OCI-LY1 (cell line): ENCODE data around the gene FRMD3.

ENCODE experiments used
- H2AFZ ChIP-seq: fragments of 200-600 bp; sonication (generic), shearing (Covaris generic); 2 replicates; pipeline ENCODE4 v1.6.0; 2014; ENCODE audit warnings: antibody characterized with exemption, mild to moderate bottlenecking, low read length
- H3F3A ChIP-seq: fragments of 200-600 bp; sonication (generic), shearing (Covaris generic); 2 replicates; pipeline ENCODE4 v1.6.0; 2014; ENCODE audit warnings: mild to moderate bottlenecking, antibody characterized with exemption, low read length, moderate library complexity; ENCODE audit not compliant: insufficient read depth
- H3K27ac ChIP-seq: fragments of 200-600 bp; sonication (generic); 2 replicates; pipeline ENCODE4 v1.5.1; 2014; ENCODE audit warnings: low read length, mixed run types, mild to moderate bottlenecking, low read depth; ENCODE audit not compliant: poor library complexity, severe bottlenecking
- H3K27me3 ChIP-seq: fragments of 200-600 bp; sonication (generic); 2 replicates; pipeline ENCODE4 v1.6.0; 2014; ENCODE audit warnings: antibody characterized with exemption, mild to moderate bottlenecking, low read length, moderate library complexity; ENCODE audit not compliant: insufficient read depth
- H3K36me3 ChIP-seq: fragments of 200-600 bp; sonication (generic); 2 replicates; pipeline ENCODE4 v1.6.1; 2014; ENCODE audit warnings: mild to moderate bottlenecking, antibody characterized with exemption, low read length, moderate library complexity, mixed read lengths; ENCODE audit not compliant: insufficient read depth
- H3K4me1 ChIP-seq: fragments of 200-600 bp; sonication (generic); 2 replicates; pipeline ENCODE4 v1.5.1; 2014; ENCODE audit warnings: mild to moderate bottlenecking, low read length, moderate library complexity; ENCODE audit not compliant: insufficient read depth, severe bottlenecking
- H3K4me2 ChIP-seq: fragments of 200-600 bp; sonication (generic), shearing (Covaris generic); 2 replicates; pipeline ENCODE4 v1.6.1; 2014; ENCODE audit warnings: low read length
- H3K4me3 ChIP-seq: fragments of 200-600 bp; sonication (generic); 2 replicates; pipeline ENCODE4 v1.5.1; 2014; ENCODE audit warnings: low read length, low read depth, mild to moderate bottlenecking, mixed read lengths; ENCODE audit not compliant: poor library complexity, severe bottlenecking
- H3K79me2 ChIP-seq: fragments of 200-600 bp; shearing (Covaris generic); 2 replicates; pipeline ENCODE4 v1.6.1; 2016; ENCODE audit warnings: mixed run types, low read length, mixed read lengths; ENCODE audit not compliant: insufficient read depth
- H3K9ac ChIP-seq: fragments of 200-600 bp; sonication (generic), shearing (Covaris generic); 2 replicates; pipeline ENCODE4 v1.6.1; 2014; ENCODE audit warnings: mild to moderate bottlenecking, low read length, mixed read lengths
- H3K9me2 ChIP-seq: fragments of 200-600 bp; sonication (generic), shearing (Covaris generic); 2 replicates; pipeline ENCODE4 v1.6.1; 2014; ENCODE audit warnings: low read depth, mild to moderate bottlenecking, low read length, mixed read lengths
- H3K9me3 ChIP-seq: fragments of 200-600 bp; shearing (Covaris generic); 2 replicates; pipeline ENCODE4 v1.6.1; 2014; ENCODE audit warnings: low read length, mixed read lengths
- H4K20me1 ChIP-seq: fragments of 200-600 bp; sonication (generic), shearing (Covaris generic); 2 replicates; pipeline ENCODE4 v1.6.0; 2016; ENCODE audit warnings: mild to moderate bottlenecking, low read length; ENCODE audit not compliant: insufficient read depth
- CTCF ChIP-seq: fragments of 200-600 bp; sonication (generic), shearing (Covaris generic); IDR thresholded peaks from 2 replicates; pipeline ENCODE4 v1.5.1; 2017; ENCODE audit warnings: mild to moderate bottlenecking, antibody characterized with exemption, low read length, moderate library complexity, mixed read lengths
- EZH2 ChIP-seq: fragments of 200-600 bp; sonication (generic), shearing (Covaris generic); IDR thresholded peaks from 2 replicates; pipeline ENCODE4 v1.8.0; 2017; ENCODE audit warnings: borderline replicate concordance, mixed run types, mild to moderate bottlenecking, antibody characterized with exemption, low read length, moderate library complexity, mixed read lengths

The FRMD3 gene

GRCh38 chr9:83475741-83476140, 62.5 kb downstream of the FRMD3 start:
- Histone ChIP-seq H2AFZ (no peak overlapping the region), H3K4me1 (no peaks in the 10 kb centered on the region), H3K27ac (no peak overlapping the region), H3F3A (no peaks in the 10 kb centered on the region), H3K27me3 (no peaks in the 10 kb centered on the region), H3K4me3 (no peak overlapping the region), H3K36me3 (no peaks in the 10 kb centered on the region), H3K4me2 (no peak overlapping the region), H4K20me1 (no peaks in the 10 kb centered on the region), H3K79me2 (no peaks in the 10 kb centered on the region), H3K9me2 (no peaks in the 10 kb centered on the region), H3K9ac (no peak overlapping the region), H3K9me3 (no peaks in the 10 kb centered on the region)
- TF ChIP-seq EZH2, result no peak
- no peak for TF ChIP-seq CTCF

- H3K9me2 ChIP-seq, result no peaks in the 10 kb centered on the region
- TF ChIP-seq EZH2, result no peak
- TF ChIP-seq CTCF, result no peak
- no peak overlapping the region for H3K27ac ChIP-seq
- no peaks in the 10 kb centered on the region for H3K36me3 ChIP-seq
- no peak overlapping the region for H2AFZ ChIP-seq
- H3F3A ChIP-seq, result no peaks in the 10 kb centered on the region
- no peaks in the 10 kb centered on the region for H4K20me1 ChIP-seq
- H3K9ac ChIP-seq, result no peak overlapping the region
- no peaks in the 10 kb centered on the region for H3K79me2 ChIP-seq
- no peaks in the 10 kb centered on the region for H3K9me3 ChIP-seq
- no peak overlapping the region for H3K4me2 ChIP-seq
- H3K4me1 ChIP-seq, result no peaks in the 10 kb centered on the region
- H3K27me3 ChIP-seq, result no peaks in the 10 kb centered on the region
- no peak overlapping the region for H3K4me3 ChIP-seq
Observed at GRCh38 chr9:83474631-83475030, 63.6 kb downstream of the FRMD3 start.

GRCh38 chr9:83473488-83473971, 64.7 kb downstream of the FRMD3 start:
- Histone ChIP-seq H3K9me2 (no peaks in the 10 kb centered on the region), H3K4me3 (no peak overlapping the region), H3K9me3 (no peaks in the 10 kb centered on the region), H3F3A (no peaks in the 10 kb centered on the region), H2AFZ (no peak overlapping the region), H3K4me1 (no peaks in the 10 kb centered on the region), H4K20me1 (no peaks in the 10 kb centered on the region), H3K27ac (no peak overlapping the region), H3K4me2 (no peak overlapping the region), H3K9ac (no peak overlapping the region), H3K36me3 (no peaks in the 10 kb centered on the region), H3K27me3 (no peaks in the 10 kb centered on the region), H3K79me2 (no peaks in the 10 kb centered on the region)
- TF ChIP-seq CTCF (no peak), EZH2 (no peak)
